NCI-H1694 (cell line): Measurements from ENCODE around the gene SLC6A19.

Source experiments
- DNase-seq: peaks from one replicate; lab custom pipeline; 2025; lab: John Stamatoyannopoulos, UW

The SLC6A19 gene

DNA sequence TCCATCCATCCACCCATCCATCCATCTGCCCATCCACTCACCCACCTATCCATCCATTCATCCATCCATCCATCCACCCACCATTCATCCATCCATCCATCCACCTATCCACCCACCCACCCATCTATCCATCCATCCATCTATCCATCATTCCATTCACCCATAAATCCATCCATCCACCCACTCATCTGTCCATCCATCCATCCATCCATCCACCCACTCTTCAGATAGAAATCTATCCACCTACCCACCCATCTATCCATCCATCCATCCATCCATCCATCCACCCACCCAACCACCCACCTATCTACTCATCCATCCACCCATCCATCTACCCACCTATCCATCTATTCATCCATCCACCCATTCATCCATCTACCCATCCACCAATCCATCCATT, 35.0 kb upstream of the SLC6A19 start:
- DNase-seq: no peak

DNA sequence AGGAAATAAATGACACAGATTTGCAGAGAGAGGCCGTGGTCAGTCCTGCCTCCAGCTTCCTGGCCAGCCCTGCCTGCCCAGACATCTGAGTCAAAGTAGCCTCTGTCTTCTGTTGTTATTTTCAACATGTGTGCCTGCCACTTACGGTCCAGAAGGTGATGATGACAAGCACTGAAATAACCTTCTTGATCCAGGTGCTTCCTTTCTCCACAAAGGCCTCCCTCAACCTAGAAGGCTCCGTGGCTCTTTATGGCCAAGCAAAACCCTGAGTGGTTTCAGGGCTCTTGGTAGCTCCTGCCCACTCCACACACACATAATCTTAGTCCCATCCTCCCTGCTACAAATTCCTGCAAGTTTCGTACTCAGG, 34.1 kb upstream of the SLC6A19 start:
- no peak for DNase-seq

- DNase-seq: peak; percentile 92
Observed at GRCh38 chr5:1167728-1168709, 33.4 kb upstream of the SLC6A19 start.

- peak; percentile 43 for DNase-seq
Observed at GRCh38 chr5:1168796-1169195, 32.6 kb upstream of the SLC6A19 start.

- DNase-seq: no peak
Observed at GRCh38 chr5:1169211-1170115, 31.9 kb upstream of the SLC6A19 start.

DNA sequence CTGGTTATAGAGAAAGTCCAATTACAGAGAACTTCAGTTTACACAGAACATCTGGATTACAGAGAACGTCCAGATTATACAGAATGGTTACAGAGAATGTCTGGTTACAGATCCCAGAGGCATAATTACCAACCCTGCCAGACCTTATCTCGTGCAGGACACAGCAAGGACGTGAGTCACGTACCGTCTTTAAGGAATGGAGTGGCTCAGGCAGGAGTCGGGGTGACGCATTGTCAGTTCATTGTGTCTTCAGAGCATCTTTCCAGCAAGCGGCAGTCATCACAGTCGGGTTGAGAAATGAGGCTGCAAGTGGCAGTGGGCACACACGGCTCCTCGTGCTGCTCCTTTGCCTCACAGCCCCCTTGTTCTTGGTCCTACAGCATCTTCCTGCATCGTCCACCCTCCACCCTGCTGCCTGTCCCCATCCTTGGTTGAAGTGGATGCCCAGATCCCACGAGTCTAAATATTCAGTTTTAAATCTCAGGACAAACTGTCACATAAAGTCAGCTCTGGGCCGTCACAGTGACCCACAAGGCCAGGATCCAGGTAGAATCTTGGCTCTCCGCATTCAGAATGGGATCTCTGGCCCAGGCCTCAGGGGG, 30.0 kb upstream of the SLC6A19 start:
- DNase-seq: no peak

- DNase-seq: no peak
Observed at GRCh38 chr5:1172007-1172581, 29.3 kb upstream of the SLC6A19 start.

- DNase-seq: no peak
Observed at GRCh38 chr5:1172670-1173404, 28.6 kb upstream of the SLC6A19 start.

DNA sequence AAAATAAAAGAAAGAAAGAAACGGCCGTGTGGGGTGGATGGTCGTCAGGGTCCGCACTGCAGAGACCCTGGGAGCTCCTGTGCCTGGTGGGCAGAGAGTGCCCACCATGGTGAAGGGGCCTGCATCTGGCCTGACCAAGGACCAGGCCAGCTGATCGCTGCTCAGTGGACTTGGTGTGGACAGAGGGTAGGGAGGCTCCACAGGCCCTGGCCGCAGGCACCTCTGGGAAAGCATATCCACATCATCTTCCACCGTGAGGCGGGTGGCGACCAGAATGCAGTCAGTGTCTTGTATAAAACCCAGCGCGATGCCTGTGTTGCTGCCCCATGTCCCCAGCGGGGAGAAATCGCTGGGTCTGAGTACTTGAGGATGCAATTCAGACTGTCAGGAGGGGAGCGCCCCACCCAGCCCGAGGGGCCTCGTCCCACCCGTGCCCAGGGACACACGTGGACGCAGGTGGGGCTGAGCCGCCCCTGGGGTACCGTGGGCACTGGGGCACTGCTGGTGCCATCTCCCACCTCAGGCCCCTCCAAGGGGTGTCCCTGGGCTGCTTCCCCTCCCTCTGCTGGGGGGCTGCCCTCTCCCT, 27.8 kb upstream of the SLC6A19 start:
- no peak for DNase-seq

- DNase-seq: peak; percentile 71
Observed at GRCh38 chr5:1174122-1174936, 27.1 kb upstream of the SLC6A19 start.

- DNase-seq: no peak
Observed at GRCh38 chr5:1175015-1175414, 26.4 kb upstream of the SLC6A19 start.

- DNase-seq: no peak
Observed at GRCh38 chr5:1175801-1176472, 25.5 kb upstream of the SLC6A19 start.

DNA sequence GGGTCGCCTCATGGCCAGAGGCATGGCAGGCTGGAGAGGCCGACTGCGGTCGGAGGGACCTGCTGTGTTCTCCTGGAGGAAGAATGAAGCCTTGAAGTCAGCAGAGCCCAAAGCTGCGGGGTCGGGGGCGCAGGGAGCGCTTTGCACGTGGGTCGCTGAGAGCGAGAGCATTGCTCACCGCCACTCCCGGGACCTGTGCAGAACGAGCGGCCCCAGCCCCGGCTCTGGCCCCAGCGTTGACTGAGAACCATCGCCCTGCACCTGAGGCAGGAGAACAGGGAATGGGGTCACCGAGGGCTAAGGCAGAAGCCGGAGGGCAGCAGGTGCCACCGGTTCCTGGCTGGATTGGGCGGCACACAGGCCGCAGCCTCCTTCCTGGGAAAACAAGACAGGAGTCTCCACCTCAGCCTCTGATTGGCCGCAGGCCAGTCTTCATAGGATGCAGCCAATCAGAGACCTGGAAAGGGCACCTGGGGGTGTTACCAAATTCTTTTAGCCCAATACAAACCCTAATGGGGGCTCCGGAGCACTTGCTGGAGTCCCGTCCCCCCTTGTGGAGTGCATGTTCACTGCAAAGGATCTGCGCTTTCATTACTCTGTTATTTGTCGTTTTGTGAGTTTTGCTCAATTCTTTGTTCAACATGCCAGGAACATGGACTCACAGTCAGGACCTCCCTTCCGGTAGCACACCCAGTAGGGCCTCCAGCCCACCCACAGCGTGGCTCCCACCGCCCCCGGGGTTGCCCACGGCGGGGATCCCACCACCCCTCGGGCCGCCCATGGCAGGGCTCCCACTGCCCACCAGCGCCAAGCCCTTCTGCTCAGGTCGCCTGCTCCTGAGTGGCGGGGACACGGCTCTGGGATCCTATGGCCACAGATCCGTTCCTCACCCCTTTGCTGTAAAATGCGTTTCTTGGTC, 24.7 kb upstream of the SLC6A19 start:
- no peak for DNase-seq

- no peak for DNase-seq
Observed at GRCh38 chr5:1177826-1178528, 23.4 kb upstream of the SLC6A19 start.

DNA sequence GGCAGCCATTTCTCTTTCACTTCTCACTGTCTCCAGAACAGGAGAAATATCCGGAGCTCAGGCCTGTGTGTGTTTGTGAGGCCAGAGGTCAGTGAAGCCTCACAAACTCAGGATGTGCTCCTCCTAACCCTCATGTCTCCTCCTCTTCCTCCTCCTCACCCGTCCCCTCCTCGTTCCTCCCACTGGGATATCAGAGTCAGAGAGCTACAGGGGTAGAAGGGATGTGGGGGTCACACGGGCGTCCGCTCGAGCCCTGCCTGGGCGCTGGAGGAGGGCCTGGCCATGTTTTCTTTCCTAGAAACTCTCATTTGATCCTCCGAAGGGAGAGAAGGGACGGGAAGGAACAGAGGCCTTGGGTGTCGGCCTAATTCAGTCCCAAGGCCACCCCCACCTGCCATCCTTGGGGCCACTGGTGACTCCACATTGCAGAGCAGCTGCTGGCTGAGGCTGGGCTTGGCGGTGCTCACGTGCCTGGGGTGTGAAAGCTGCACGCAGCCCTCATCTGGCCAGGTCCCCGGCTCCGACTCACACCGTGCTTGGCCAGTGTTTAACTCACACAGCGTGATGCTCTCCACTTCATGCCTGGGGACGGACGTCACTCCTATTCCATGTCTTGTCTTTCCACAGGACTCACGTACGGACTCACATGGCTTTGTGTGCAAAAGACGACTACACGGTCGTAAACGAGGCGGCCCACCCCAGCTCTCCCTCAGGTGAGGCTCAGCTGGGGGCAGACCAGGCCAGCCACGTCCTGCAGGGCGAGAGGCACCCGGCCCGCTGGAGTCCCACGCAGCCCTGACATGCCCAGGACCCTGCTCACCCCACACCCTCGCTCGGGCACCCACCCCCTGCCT, 22.6 kb upstream of the SLC6A19 start:
- no peak for DNase-seq

GRCh38 chr5:1179383-1179715, 22.0 kb upstream of the SLC6A19 start:
- no peak for DNase-seq

GRCh38 chr5:1180096-1180495, 21.3 kb upstream of the SLC6A19 start:
- DNase-seq: no peak
